CD4-positive, alpha-beta T cell (primary cell): ENCODE results near the gene PCDH19. TPM values are rescaled to one million over a fixed set of nuclear protein-coding genes. Genes with fewer than 3 reads are reported as not detected.

Experiments used
- ATAC-seq: fragments of 200-7000 bp; cut with Tn5 transposase; one replicate; pipeline ENCODE4 v1.10.0; 2022; ENCODE audit warnings: mild to moderate bottlenecking; ENCODE audit not compliant: poor library complexity
- CTCF ChIA-PET: fragments of 350-600 bp; sonication (Branson Sonifier 250); formaldehyde crosslinking; loops from one replicate; lab custom pipeline; 2021; ENCODE audit warnings: antibody characterized with exemption, inconsistent platforms; lab: Charles Lee
- POLR2A ChIA-PET: fragments of 350-600 bp; sonication (Branson Sonifier 250); formaldehyde crosslinking; loops from one replicate; lab custom pipeline; 2021; ENCODE audit warnings: antibody characterized with exemption, inconsistent platforms; lab: Charles Lee
- DNase-seq, 14 experiments: peaks; one replicate each; pipeline ENCODE4 v3.0.0-alpha.2; 2013 to 2020; ENCODE audit warnings: mixed read lengths in 2 of 14
- H3K27ac ChIP-seq, 2 donors: one replicate each; pipeline versions ENCODE4 v1.5.1 to v1.7.0; 2013; ENCODE audit warnings: low read length in 2 of 2, low read depth in 1 of 2, mild to moderate bottlenecking in 1 of 2
- H3K27me3 ChIP-seq, 2 experiments: 1 replicate in 1 of 2; 2 replicates in 1 of 2; pipeline versions ENCODE4 v1.6.1 to v1.7.0; 2013; ENCODE audit warnings: low read length in 2 of 2, control low read depth in 1 of 2, mild to moderate bottlenecking in 1 of 2, moderate library complexity in 1 of 2; ENCODE audit not compliant: insufficient read depth in 2 of 2, control insufficient read depth in 1 of 2
- H3K36me3 ChIP-seq: one replicate; pipeline ENCODE4 v1.6.1; 2013; ENCODE audit warnings: low read length, control low read depth; ENCODE audit not compliant: insufficient read depth
- H3K4me1 ChIP-seq: one replicate; pipeline ENCODE4 v1.6.1; 2013; ENCODE audit warnings: low read length, control low read depth; ENCODE audit not compliant: insufficient read depth
- H3K4me3 ChIP-seq: one replicate; pipeline ENCODE4 v1.5.1; 2013; ENCODE audit warnings: mild to moderate bottlenecking, low read length, moderate library complexity
- H3K9me3 ChIP-seq, 2 experiments: 1 replicate in 1 of 2; 2 replicates in 1 of 2; pipeline versions ENCODE4 v1.6.1 to v1.7.0; 2013; ENCODE audit warnings: low read length in 2 of 2, mild to moderate bottlenecking in 2 of 2, control low read depth in 1 of 2, moderate library complexity in 1 of 2; ENCODE audit not compliant: control insufficient read depth in 1 of 2, insufficient read depth in 1 of 2
- H3K27ac Mint-ChIP-seq: one replicate; pipeline ENCODE4 v1.8.0; 2020; ENCODE audit warnings: mixed read lengths
- H3K27me3 Mint-ChIP-seq: one replicate; pipeline ENCODE4 v1.8.0; 2021; ENCODE audit warnings: mixed read lengths
- H3K36me3 Mint-ChIP-seq: one replicate; pipeline ENCODE4 v1.8.0; 2021; ENCODE audit warnings: low read depth, mixed read lengths
- H3K4me1 Mint-ChIP-seq: one replicate; pipeline ENCODE4 v1.8.0; 2021; ENCODE audit warnings: low read depth, mixed read lengths
- H3K4me3 Mint-ChIP-seq: one replicate; pipeline ENCODE4 v1.8.0; 2020; ENCODE audit warnings: mild to moderate bottlenecking, mixed read lengths
- H3K9me3 Mint-ChIP-seq: one replicate; pipeline ENCODE4 v1.8.0; 2020; ENCODE audit warnings: mixed read lengths
- intact Hi-C, 2 experiments: fragments of 100-400 bp; cut with DNase I in 1 of 2; cut with micrococcal nuclease in 1 of 2; formaldehyde crosslinking; loops; one replicate each; pipeline versions ENCODE4 v1.15.1 to v1.9.0; 2023 to 2025; cut with DNase I, micrococcal nuclease
- total RNA-seq, 174 experiments: library from RNA in 2 of 174; stranded (reverse) in 2 of 174; gene quantifications; one replicate each; pipeline ENCODE4 v1.2.3 and lab custom pipeline; 2021 to 2026
- TF ChIP-seq, protein P1 (sequence below): fragments of 200-600 bp; IDR thresholded peaks from one replicate; pipeline ENCODE4 v1.8.0; 2022; ENCODE audit warnings: antibody characterized with exemption, mild to moderate bottlenecking

The PCDH19 gene
- total RNA-seq, 2 experiments from 2014 or later, result 0.03 TPM; not detected in 1

DNA sequence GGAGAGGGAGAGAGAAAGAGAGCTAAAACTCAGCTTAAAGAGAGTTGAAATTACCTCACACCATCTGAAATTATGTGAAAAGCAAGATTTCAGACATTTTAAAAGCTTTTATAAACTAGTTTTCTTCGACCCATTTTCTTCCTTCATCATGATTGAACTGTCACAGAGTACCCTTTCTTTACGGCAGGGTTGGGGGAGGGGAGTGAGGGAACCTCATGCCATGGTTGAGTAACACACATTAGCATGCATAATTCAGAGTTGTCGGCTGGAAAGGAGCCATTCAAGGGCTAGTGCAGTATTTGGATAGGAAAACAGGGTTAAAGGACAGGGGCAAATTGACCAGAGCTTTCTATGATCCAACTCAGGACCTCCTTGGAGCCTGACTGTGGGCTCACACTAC is 46.2 kb downstream of the PCDH19 start:
- H3K27ac ChIP-seq, result no peak overlapping the region
- TF ChIP-seq, protein P1, sequence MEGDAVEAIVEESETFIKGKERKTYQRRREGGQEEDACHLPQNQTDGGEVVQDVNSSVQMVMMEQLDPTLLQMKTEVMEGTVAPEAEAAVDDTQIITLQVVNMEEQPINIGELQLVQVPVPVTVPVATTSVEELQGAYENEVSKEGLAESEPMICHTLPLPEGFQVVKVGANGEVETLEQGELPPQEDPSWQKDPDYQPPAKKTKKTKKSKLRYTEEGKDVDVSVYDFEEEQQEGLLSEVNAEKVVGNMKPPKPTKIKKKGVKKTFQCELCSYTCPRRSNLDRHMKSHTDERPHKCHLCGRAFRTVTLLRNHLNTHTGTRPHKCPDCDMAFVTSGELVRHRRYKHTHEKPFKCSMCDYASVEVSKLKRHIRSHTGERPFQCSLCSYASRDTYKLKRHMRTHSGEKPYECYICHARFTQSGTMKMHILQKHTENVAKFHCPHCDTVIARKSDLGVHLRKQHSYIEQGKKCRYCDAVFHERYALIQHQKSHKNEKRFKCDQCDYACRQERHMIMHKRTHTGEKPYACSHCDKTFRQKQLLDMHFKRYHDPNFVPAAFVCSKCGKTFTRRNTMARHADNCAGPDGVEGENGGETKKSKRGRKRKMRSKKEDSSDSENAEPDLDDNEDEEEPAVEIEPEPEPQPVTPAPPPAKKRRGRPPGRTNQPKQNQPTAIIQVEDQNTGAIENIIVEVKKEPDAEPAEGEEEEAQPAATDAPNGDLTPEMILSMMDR, result no peak
- no peak for ATAC-seq
- no peaks in the 10 kb centered on the region for H3K4me1 ChIP-seq
- intact Hi-C loops, result no loop called here
- no peaks in the 10 kb centered on the region for H3K9me3 Mint-ChIP-seq
- H3K4me3 Mint-ChIP-seq, result no peak overlapping the region
- no peak overlapping the region for H3K27ac Mint-ChIP-seq
- ChIA-PET CTCF (no interaction called here), POLR2A (no interaction called here)
- H3K36me3 Mint-ChIP-seq, result no peaks in the 10 kb centered on the region
- H3K4me3 ChIP-seq, result no peak overlapping the region
- no peaks in the 10 kb centered on the region for H3K9me3 ChIP-seq
- H3K36me3 ChIP-seq, result no peaks in the 10 kb centered on the region
- no peaks in the 10 kb centered on the region for H3K27me3 ChIP-seq
- no peaks in the 10 kb centered on the region for H3K27me3 Mint-ChIP-seq
- H3K4me1 Mint-ChIP-seq, result no peaks in the 10 kb centered on the region
- no peak for DNase-seq

DNA sequence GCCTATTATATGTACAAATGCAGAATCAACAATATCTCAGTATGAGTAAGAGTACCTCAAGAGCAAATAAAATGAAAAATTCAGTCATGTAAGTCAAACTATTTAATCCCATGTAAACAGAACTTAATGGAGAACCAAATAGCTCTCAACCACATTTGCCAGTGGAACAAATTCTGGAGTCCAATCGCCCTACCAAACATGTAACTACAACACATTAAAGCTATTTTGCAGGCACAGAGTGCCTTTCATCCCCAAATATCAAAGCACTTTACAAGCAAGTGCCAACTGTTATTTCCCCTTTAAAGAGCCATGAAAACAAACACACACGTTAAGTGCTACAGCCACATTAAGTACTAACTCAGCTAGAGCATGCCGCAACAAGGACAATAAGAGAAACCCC is 51.3 kb downstream of the PCDH19 start:
- Mint-ChIP-seq H3K27me3 (no peaks in the 10 kb centered on the region), H3K4me3 (no peak overlapping the region), H3K9me3 (no peaks in the 10 kb centered on the region), H3K4me1 (no peaks in the 10 kb centered on the region), H3K27ac (no peak overlapping the region), H3K36me3 (no peaks in the 10 kb centered on the region)
- TF ChIP-seq, protein P1, result no peak
- ATAC-seq (no peak), DNase-seq (no peak)
- intact Hi-C loops, result no loop called here
- H3K36me3 ChIP-seq, result no peaks in the 10 kb centered on the region
- no peak overlapping the region for H3K27ac ChIP-seq
- ChIA-PET CTCF (no interaction called here), POLR2A (no interaction called here)
- H3K9me3 ChIP-seq, result no peaks in the 10 kb centered on the region
- no peaks in the 10 kb centered on the region for H3K4me1 ChIP-seq
- no peak overlapping the region for H3K4me3 ChIP-seq
- peaks cover 0 to 4% of the 10 kb centered on the region in 2 experiments for H3K27me3 ChIP-seq

DNA sequence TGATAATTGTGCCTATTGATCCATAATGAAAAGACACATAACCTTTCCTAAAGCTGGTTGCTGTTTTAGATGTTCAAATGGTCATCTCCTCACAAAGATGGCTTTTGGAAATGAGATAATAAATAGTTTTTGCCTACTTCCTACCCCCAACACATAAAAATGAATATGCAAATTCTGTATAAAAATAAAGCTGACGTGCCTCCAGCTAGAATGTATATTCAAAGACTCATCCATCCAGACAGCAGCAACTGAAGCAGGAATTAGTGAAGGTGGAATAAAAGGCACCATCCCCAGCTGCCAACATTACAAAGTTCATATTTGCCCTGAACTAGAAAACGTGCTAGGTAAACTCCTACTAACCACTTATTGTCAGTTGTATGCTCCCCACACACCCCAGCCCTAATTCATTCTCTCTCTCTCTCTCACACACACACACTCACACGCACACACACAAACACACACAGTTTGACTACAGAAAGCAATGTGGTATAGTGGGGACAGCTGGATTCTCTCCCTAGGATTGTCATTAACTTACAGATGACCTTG is 53.6 kb downstream of the PCDH19 start:
- ChIA-PET CTCF (no interaction called here), POLR2A (no interaction called here)
- H3K4me1 Mint-ChIP-seq, result no peaks in the 10 kb centered on the region

More for the DNA sequence above, 53.6 kb downstream of the PCDH19 start:
- H3K9me3 ChIP-seq, result no peaks in the 10 kb centered on the region
- ATAC-seq, result no peak
- no peak overlapping the region for H3K27ac Mint-ChIP-seq
- DNase-seq, result no peak
- H3K4me3 Mint-ChIP-seq, result no peak overlapping the region
- H3K27me3 Mint-ChIP-seq, result no peaks in the 10 kb centered on the region
- TF ChIP-seq, protein P1, result no peak
- intact Hi-C loops, result no loop called here
- H3K9me3 Mint-ChIP-seq, result no peaks in the 10 kb centered on the region
- H3K36me3 Mint-ChIP-seq, result no peaks in the 10 kb centered on the region
- H3K36me3 ChIP-seq, result no peaks in the 10 kb centered on the region
- H3K27ac ChIP-seq, result no peak overlapping the region
- peaks cover 0 to 4% of the 10 kb centered on the region in 2 experiments for H3K27me3 ChIP-seq
- H3K4me1 ChIP-seq, result no peaks in the 10 kb centered on the region
- H3K4me3 ChIP-seq, result no peak overlapping the region
